Sigmoid colon (tissue), 7 donors: ENCODE results near the gene ST13. TPM values are rescaled to one million over a fixed set of nuclear protein-coding genes. Genes with fewer than 3 reads are reported as not detected.
"Not testable (repeated sequence)": the region's sequence is repeated elsewhere in the genome, so short reads cannot be mapped to it uniquely, and the experiment has no call there.

Source experiments
- DNase-seq: peaks from one replicate; pipeline ENCODE4 v3.0.0-alpha.2; 2019
- H3K27ac ChIP-seq, 4 donors: fragments of 200-600 bp; sonication (generic); one replicate each; pipeline ENCODE4 v1.5.1; 2016 to 2019; ENCODE audit warnings: mild to moderate bottlenecking in 1 of 4
- H3K27me3 ChIP-seq, 3 donors: fragments of 200-600 bp; sonication (generic); one replicate each; pipeline ENCODE4 v1.5.1; 2019; ENCODE audit warnings: mild to moderate bottlenecking in 1 of 3
- H3K36me3 ChIP-seq, 4 donors: fragments of 200-600 bp; sonication (generic); one replicate each; pipeline ENCODE4 v1.5.1; 2016 to 2019
- H3K4me1 ChIP-seq, 4 donors: fragments of 200-600 bp; sonication (generic); one replicate each; pipeline ENCODE4 v1.5.1; 2017 to 2019
- H3K4me3 ChIP-seq, 4 donors: fragments of 200-600 bp; sonication (generic); one replicate each; pipeline ENCODE4 v1.5.1; 2017 to 2019; ENCODE audit warnings: mild to moderate bottlenecking in 2 of 4, moderate library complexity in 1 of 4
- H3K9me3 ChIP-seq, 4 donors: fragments of 200-600 bp in 3 of 4; sonication (generic) in 3 of 4; one replicate each; pipeline versions ENCODE4 v1.5.1 to v1.6.1; 2013 to 2019
- EP300 ChIP-seq, 4 donors: sonication (generic); formaldehyde crosslinking; IDR thresholded peaks; one replicate each; pipeline ENCODE4 v1.6.1; 2017; ENCODE audit warnings: antibody characterized with exemption in 4 of 4
- POLR2A ChIP-seq, 2 donors: fragments of 450-650 bp; IDR thresholded peaks; one replicate each; pipeline ENCODE4 v1.6.1; 2016; ENCODE audit warnings: antibody characterized with exemption in 2 of 2, mild to moderate bottlenecking in 2 of 2, moderate library complexity in 2 of 2
- POLR2AphosphoS5 ChIP-seq, 4 donors: sonication (generic); formaldehyde crosslinking; IDR thresholded peaks; one replicate each; pipeline ENCODE4 v1.6.1; 2017; ENCODE audit warnings: antibody characterized with exemption in 4 of 4
- WGBS, 2 donors: extraction: QIAGEN DNeasy Blood & Tissue Kit; methylation state at CpG; one replicate each; pipeline ENCODE4 v1.1.7; 2013; 5-methylcytosine and 5-hydroxymethylcytosine counted together
- intact Hi-C: fragments of 100-400 bp; cut with DNase I; formaldehyde crosslinking; loops from one replicate; pipeline ENCODE4 v1.15.1; 2023
- polyA plus RNA-seq, 3 donors: library from polyadenylated mRNA; stranded (reverse); fragments of 200-250 nt; gene quantifications; one replicate each; pipeline ENCODE4 v1.2.3, GENCODE V29; 2013
- total RNA-seq, 4 donors: library from RNA; depleted of rRNA; stranded (reverse); fragments of >200 nt; gene quantifications; one replicate each; pipeline ENCODE4 v1.1.0, GENCODE V29; 2016
- TF ChIP-seq, protein P1 (sequence below), 4 experiments: fragments of 450-650 bp in 3 of 4; fragments of 200-600 bp in 1 of 4; IDR thresholded peaks; one replicate each; pipeline ENCODE4 v1.5.1; 2016 to 2019; ENCODE audit warnings: antibody characterized with exemption in 4 of 4, mild to moderate bottlenecking in 3 of 4, moderate library complexity in 2 of 4
- donor health status: healthy with polysubstance abuse.
- donor health status: Bipolar disorder and iron deficiency.
- donor health status: healthy.

Gene ST13
- total and polyA plus RNA-seq, 7 donors, result 76.1 to 213 (median 191) TPM

DNA sequence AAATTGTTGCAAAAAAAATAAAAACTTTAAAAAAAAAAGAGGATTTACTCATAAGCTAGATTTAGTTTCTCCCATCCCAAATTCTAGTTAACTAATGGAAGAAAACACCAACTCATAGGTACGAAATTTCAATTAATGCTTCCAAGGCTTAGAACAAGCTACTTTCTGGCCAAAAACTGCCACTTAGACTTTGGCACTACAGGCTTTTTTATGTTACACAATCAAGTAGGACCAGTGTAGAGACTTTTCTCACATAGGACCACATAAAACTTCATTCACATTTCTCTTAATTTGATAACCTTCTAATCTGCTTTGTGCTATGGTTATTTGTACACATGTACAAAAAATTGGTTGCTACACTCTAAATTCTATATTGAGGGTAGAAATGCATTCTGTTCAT is 3.1 kb downstream of the ST13 start:
- Histone ChIP-seq H3K9me3 (no peaks in the 10 kb centered on the region), H3K4me3 (peak overlapping the region in 1 of 4 donors; percentile 82), H3K36me3 (peaks cover 0 to 22% (median 4%) of the 10 kb centered on the region in 4 donors), H3K27me3 (no peaks in the 10 kb centered on the region), H3K4me1 (peaks cover 0 to 51% (median 48%) of the 10 kb centered on the region in 4 donors), H3K27ac (peak overlapping the region in 2 of 4 donors; percentile 95 to 99)
- 64 to 77% methylated on average over 1 of the region's 1 CpG for WGBS, 2 donors
- no peak for DNase-seq
- TF ChIP-seq POLR2A (IDR thresholded peaks at IDR 0.05) (no peak), POLR2AphosphoS5 (IDR thresholded peaks at IDR 0.05) (no peak), EP300 (IDR thresholded peaks at IDR 0.05) (no peak)
- TF ChIP-seq, protein P1, sequence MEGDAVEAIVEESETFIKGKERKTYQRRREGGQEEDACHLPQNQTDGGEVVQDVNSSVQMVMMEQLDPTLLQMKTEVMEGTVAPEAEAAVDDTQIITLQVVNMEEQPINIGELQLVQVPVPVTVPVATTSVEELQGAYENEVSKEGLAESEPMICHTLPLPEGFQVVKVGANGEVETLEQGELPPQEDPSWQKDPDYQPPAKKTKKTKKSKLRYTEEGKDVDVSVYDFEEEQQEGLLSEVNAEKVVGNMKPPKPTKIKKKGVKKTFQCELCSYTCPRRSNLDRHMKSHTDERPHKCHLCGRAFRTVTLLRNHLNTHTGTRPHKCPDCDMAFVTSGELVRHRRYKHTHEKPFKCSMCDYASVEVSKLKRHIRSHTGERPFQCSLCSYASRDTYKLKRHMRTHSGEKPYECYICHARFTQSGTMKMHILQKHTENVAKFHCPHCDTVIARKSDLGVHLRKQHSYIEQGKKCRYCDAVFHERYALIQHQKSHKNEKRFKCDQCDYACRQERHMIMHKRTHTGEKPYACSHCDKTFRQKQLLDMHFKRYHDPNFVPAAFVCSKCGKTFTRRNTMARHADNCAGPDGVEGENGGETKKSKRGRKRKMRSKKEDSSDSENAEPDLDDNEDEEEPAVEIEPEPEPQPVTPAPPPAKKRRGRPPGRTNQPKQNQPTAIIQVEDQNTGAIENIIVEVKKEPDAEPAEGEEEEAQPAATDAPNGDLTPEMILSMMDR (IDR thresholded peaks at IDR 0.05), result no peak
- intact Hi-C loops, result loop anchor here (10.0 kb wide), 1 partner anchor 771 kb away; the partner anchor contains the start of genes DESI1 and XRCC6

DNA sequence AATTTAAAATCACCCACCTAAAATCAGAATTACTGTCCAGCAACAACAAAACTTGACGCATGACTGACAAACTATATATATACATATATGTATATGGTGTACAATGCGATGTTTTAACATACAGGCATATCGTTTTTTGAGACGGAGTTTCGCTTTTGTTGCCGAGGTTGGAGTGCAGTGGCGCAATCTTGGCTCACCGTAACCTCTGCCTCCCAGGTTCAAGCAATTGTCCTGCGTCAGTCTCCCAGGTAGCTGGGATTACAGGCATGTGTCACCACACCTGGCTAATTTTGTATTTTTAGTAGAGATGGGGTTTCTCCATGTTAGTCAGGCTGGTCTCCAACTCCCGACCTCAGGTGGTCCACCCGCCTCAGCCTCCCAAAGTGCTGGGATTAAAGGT is 10.6 kb downstream of the ST13 start:
- WGBS, 2 donors, result 91 to 94% methylated on average over 11 of the region's 11 CpGs
- Histone ChIP-seq H3K4me1 (peaks cover 0 to 15% (median 9%) of the 10 kb centered on the region in 4 donors), H3K36me3 (peaks cover 0 to 97% (median 42%) of the 10 kb centered on the region in 4 donors)
- H3K4me3 ChIP-seq, H3K27me3 ChIP-seq, H3K9me3 ChIP-seq, DNase-seq, H3K27ac ChIP-seq: not testable (repeated sequence)
- intact Hi-C loops, result loop anchor here (10.0 kb wide), 1 partner anchor 289 kb away; no protein-coding TSS in a partner anchor

DNA sequence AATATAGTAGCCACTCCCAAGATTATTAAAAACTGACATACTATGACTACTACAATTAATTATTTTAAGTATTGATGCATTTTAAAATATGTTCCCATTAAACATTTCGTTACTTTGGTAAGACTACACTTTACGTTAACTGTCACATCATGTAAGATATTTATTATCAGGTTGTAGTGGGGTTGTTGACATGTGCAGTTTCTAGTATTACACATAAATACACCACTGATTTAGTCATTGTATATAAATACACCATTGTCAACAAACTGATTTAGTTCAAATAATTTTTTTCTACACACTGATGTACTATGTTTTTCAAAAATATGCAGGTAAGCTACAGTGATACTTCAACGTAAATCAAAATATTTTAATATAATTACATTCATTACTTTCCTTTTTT is 11.5 kb downstream of the ST13 start:
- Histone ChIP-seq H3K9me3 (no peaks in the 10 kb centered on the region), H3K36me3 (peaks cover 4 to 100% (median 46%) of the 10 kb centered on the region in 4 donors), H3K4me1 (peaks cover 0 to 15% (median 9%) of the 10 kb centered on the region in 4 donors), H3K4me3 (no peak overlapping the region), H3K27me3 (no peaks in the 10 kb centered on the region), H3K27ac (no peak overlapping the region)
- no peak for TF ChIP-seq EP300 (IDR thresholded peaks at IDR 0.05)
- DNase-seq, result no peak
- intact Hi-C loops, result loop anchor here (10.0 kb wide), 1 partner anchor 290 kb away; no protein-coding TSS in a partner anchor
- 92 to 98% methylated on average over 3 of the region's 3 CpGs for WGBS, 2 donors

DNA sequence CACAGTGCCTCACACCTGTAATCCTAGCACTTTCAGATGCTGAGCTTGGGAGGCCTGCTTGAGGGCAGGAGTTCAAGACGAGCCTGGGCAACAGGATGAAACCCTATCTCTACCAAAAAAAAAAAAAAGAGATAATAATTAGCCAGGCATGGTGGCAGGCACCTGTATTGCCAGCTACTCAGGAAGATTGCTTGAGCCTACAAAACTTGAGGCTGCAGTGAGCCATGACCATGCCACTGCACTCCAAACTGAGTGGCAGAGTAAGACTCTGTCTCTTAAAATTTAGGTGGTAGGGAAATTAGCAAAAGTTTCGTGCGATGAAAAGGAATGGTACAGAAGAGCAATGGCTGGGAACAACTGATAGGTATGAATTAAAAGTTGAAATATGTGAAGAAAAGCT is 18.0 kb downstream of the ST13 start:
- H3K27ac ChIP-seq, result no peak overlapping the region
- 71 to 83% methylated on average over 3 of the region's 3 CpGs for WGBS, 2 donors
- intact Hi-C loops, result no loop called here
- TF ChIP-seq EP300 (IDR thresholded peaks at IDR 0.05), result no peak
- TF ChIP-seq POLR2A (IDR thresholded peaks at IDR 0.05), result no peak
- no peak for TF ChIP-seq POLR2AphosphoS5 (IDR thresholded peaks at IDR 0.05)
- TF ChIP-seq, protein P1 (IDR thresholded peaks at IDR 0.05), result no peak
- peaks cover 21 to 99% (median 42%) of the 10 kb centered on the region in 4 donors for H3K36me3 ChIP-seq
- H3K4me3 ChIP-seq, result no peak overlapping the region
- DNase-seq, result no peak
- H3K27me3 ChIP-seq, result no peaks in the 10 kb centered on the region
- peaks cover 0 to 15% (median 9%) of the 10 kb centered on the region in 4 donors for H3K4me1 ChIP-seq
- H3K9me3 ChIP-seq, result peaks cover 0 to 3% (median 0%) of the 10 kb centered on the region in 4 donors

DNA sequence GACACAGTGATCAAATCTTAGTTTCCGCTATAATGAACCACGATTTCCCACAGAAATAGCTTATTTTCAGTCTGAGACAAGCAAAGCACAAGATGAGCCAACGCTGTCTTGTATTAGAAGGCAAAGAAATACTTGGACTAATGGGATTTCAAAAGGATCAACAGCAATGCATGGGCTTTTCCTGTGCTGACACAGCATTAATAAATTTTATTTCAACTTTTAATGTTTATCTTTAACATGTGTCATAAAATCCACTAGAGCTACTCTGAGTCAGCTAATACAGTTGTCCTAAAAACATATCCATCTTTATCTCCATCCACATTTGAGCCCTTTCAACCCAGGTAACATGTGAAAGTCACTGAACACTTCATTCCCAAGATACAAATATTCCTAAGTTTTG is 21.8 kb downstream of the ST13 start:
- Histone ChIP-seq H3K36me3 (peaks cover 14 to 99% (median 47%) of the 10 kb centered on the region in 4 donors), H3K27me3 (no peaks in the 10 kb centered on the region), H3K9me3 (peaks cover 0 to 3% (median 0%) of the 10 kb centered on the region in 4 donors), H3K4me3 (no peak overlapping the region), H3K27ac (no peak overlapping the region), H3K4me1 (no peaks in the 10 kb centered on the region)
- 97% methylated on average over 3 of the region's 3 CpGs for WGBS, 2 donors
- intact Hi-C loops, result no loop called here
- no peak for DNase-seq
- TF ChIP-seq, protein P1 (IDR thresholded peaks at IDR 0.05), result no peak
- TF ChIP-seq EP300 (IDR thresholded peaks at IDR 0.05) (no peak), POLR2A (IDR thresholded peaks at IDR 0.05) (no peak), POLR2AphosphoS5 (IDR thresholded peaks at IDR 0.05) (no peak)

DNA sequence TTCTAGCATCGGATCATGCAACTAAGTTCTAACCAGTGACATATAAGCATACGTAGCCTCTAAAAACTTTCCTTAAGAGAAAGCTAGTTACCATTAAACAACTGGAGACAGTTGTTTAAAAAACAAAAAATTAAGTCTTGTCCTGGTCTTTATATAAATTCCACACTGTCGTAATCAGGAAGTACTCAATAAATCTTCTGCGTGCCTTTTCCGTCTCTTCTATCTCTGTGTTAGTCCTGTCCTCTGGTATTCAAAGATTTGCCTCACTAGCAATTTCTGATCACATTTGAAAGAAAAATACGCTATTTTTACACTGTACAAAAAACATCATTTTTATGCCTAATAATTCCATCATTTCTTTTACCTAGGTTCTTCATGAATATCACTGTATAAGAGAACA is 27.3 kb downstream of the ST13 start:
- Histone ChIP-seq H3K36me3 (peaks cover 0 to 92% (median 34%) of the 10 kb centered on the region in 4 donors), H3K9me3 (no peaks in the 10 kb centered on the region), H3K4me1 (no peaks in the 10 kb centered on the region), H3K4me3 (no peak overlapping the region), H3K27ac (no peak overlapping the region), H3K27me3 (no peaks in the 10 kb centered on the region)
- no peak for DNase-seq
- intact Hi-C loops, result no loop called here
- TF ChIP-seq EP300 (IDR thresholded peaks at IDR 0.05) (no peak), POLR2A (IDR thresholded peaks at IDR 0.05) (no peak), POLR2AphosphoS5 (IDR thresholded peaks at IDR 0.05) (no peak)
- TF ChIP-seq, protein P1 (IDR thresholded peaks at IDR 0.05), result no peak
- 85 to 90% methylated on average over 6 of the region's 6 CpGs for WGBS, 2 donors
